Measurements from ENCODE around the gene SLC31A2.

- TF ChIP-seq CTCF (IDR thresholded peaks at IDR 0.05) (no peak), POLR2A (IDR thresholded peaks at IDR 0.05) (no peak)
Measured at GRCh38 chr9:113179839-113180238, 29.0 kb downstream of the SLC31A2 start.

All from ovary (tissue), 3 donors.